IMR-90 (cell line): ENCODE results near the gene SNCA.

Source experiments
- BHLHE40 ChIP-seq: fragments of 150-350 bp; IDR thresholded peaks from 2 replicates; pipeline ENCODE4 v1.6.1; 2016; ENCODE audit warnings: mild to moderate bottlenecking, low read depth, low read length
- CEBPB ChIP-seq: IDR thresholded peaks from 2 replicates; pipeline ENCODE4 v1.6.1; 2012; ENCODE audit warnings: low read depth, low read length, improper control_type of control experiment
- MAZ ChIP-seq: IDR thresholded peaks from 2 replicates; pipeline ENCODE4 v1.6.1; 2012; ENCODE audit warnings: low read depth, mild to moderate bottlenecking, low read length, improper control_type of control experiment, moderate library complexity, borderline replicate concordance
- POLR2A ChIP-seq: IDR thresholded peaks from 2 replicates; pipeline ENCODE4 v1.6.1; 2012; ENCODE audit warnings: mild to moderate bottlenecking, low read depth, low read length
- RCOR1 ChIP-seq: IDR thresholded peaks from 2 replicates; pipeline ENCODE4 v1.6.1; 2012; ENCODE audit warnings: mild to moderate bottlenecking, low read length, improper control_type of control experiment; ENCODE audit not compliant: insufficient replicate concordance
- RFX5 ChIP-seq: IDR thresholded peaks from 2 replicates; pipeline ENCODE4 v1.8.0; 2012; ENCODE audit warnings: low read depth, mild to moderate bottlenecking, low read length, moderate library complexity
- TF ChIP-seq, protein P1 (sequence below): conservative IDR thresholded peaks from 2 replicates; pipeline ENCODE4 v1.5.1; 2012; ENCODE audit warnings: mild to moderate bottlenecking, low read depth, low read length, improper control_type of control experiment
- TF ChIP-seq, protein P2 (sequence below): fragments of 150-350 bp; IDR thresholded peaks from 2 replicates; pipeline ENCODE4 v1.6.1; 2017; ENCODE audit warnings: mild to moderate bottlenecking, antibody characterized with exemption, low read length, low read depth
- TF ChIP-seq, protein P3 (sequence below): fragments of 150-350 bp; IDR thresholded peaks from 2 replicates; pipeline ENCODE4 v1.6.1; 2016; ENCODE audit warnings: low read depth, mild to moderate bottlenecking, low read length, moderate library complexity, borderline replicate concordance

DNA sequence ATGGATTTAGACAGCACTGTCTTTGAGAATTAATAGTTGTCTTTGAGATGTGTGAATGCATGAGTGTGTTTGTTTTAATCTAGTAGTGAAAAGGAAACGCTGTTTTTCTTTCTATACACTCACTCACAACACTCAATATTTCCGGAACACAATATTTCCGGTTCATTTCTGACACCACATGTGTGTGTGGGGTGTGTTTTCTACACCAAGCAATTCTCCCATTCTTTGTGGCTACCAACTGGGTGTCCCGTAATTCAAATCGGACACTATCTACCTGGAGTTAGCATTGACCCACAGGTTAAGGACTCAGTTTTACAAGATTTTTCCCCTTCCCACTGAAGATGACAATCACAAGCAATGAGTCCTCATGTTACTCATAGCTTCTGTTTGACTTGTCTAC, 113.9 kb downstream of the SNCA start:
- TF ChIP-seq, protein P1, sequence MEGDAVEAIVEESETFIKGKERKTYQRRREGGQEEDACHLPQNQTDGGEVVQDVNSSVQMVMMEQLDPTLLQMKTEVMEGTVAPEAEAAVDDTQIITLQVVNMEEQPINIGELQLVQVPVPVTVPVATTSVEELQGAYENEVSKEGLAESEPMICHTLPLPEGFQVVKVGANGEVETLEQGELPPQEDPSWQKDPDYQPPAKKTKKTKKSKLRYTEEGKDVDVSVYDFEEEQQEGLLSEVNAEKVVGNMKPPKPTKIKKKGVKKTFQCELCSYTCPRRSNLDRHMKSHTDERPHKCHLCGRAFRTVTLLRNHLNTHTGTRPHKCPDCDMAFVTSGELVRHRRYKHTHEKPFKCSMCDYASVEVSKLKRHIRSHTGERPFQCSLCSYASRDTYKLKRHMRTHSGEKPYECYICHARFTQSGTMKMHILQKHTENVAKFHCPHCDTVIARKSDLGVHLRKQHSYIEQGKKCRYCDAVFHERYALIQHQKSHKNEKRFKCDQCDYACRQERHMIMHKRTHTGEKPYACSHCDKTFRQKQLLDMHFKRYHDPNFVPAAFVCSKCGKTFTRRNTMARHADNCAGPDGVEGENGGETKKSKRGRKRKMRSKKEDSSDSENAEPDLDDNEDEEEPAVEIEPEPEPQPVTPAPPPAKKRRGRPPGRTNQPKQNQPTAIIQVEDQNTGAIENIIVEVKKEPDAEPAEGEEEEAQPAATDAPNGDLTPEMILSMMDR: no peak
- no peak for TF ChIP-seq RFX5
- TF ChIP-seq MAZ: no peak
- TF ChIP-seq POLR2A: no peak
- TF ChIP-seq RCOR1: no peak
- TF ChIP-seq, protein P2, sequence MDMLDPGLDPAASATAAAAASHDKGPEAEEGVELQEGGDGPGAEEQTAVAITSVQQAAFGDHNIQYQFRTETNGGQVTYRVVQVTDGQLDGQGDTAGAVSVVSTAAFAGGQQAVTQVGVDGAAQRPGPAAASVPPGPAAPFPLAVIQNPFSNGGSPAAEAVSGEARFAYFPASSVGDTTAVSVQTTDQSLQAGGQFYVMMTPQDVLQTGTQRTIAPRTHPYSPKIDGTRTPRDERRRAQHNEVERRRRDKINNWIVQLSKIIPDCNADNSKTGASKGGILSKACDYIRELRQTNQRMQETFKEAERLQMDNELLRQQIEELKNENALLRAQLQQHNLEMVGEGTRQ: no peak
- no peak for TF ChIP-seq BHLHE40
- TF ChIP-seq, protein P3, sequence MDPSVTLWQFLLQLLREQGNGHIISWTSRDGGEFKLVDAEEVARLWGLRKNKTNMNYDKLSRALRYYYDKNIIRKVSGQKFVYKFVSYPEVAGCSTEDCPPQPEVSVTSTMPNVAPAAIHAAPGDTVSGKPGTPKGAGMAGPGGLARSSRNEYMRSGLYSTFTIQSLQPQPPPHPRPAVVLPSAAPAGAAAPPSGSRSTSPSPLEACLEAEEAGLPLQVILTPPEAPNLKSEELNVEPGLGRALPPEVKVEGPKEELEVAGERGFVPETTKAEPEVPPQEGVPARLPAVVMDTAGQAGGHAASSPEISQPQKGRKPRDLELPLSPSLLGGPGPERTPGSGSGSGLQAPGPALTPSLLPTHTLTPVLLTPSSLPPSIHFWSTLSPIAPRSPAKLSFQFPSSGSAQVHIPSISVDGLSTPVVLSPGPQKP: no peak
- no peak for TF ChIP-seq CEBPB
